Upper lobe of right lung (tissue), 1 donor: ENCODE measurements around the gene FGD3. TPM values are rescaled to one million over a fixed set of nuclear protein-coding genes. Genes with fewer than 3 reads are reported as not detected.

Source experiments
- ATAC-seq: fragments of 200-7000 bp; cut with Tn5 transposase; one replicate; pipeline ENCODE4 v1.9.1; 2020; ENCODE audit warnings: mild to moderate bottlenecking, moderate library complexity
- DNase-seq: peaks from one replicate; pipeline ENCODE4 v3.0.0-alpha.2; 2020
- H3K27ac ChIP-seq: fragments of 200-600 bp; one replicate; pipeline ENCODE4 v1.8.0; 2022
- H3K27me3 ChIP-seq: fragments of 200-600 bp; one replicate; pipeline ENCODE4 v1.8.0; 2022; ENCODE audit warnings: mild to moderate bottlenecking
- H3K36me3 ChIP-seq: fragments of 200-600 bp; one replicate; pipeline ENCODE4 v1.8.0; 2022
- H3K4me1 ChIP-seq: fragments of 200-600 bp; one replicate; pipeline ENCODE4 v1.8.0; 2022
- H3K4me3 ChIP-seq: fragments of 200-600 bp; one replicate; pipeline ENCODE4 v1.8.0; 2022; ENCODE audit warnings: mild to moderate bottlenecking
- H3K9me3 ChIP-seq: fragments of 200-600 bp; one replicate; pipeline ENCODE4 v1.8.0; 2022
- intact Hi-C: fragments of 100-400 bp; cut with DNase I; formaldehyde crosslinking; loops from one replicate; pipeline ENCODE4 v1.11.0; 2022
- total RNA-seq: library from RNA; stranded (reverse); fragmentation: NEBNext Ultra II Directional; extraction: Animal tissue kit (Norgen Biotek cat#: 25700); gene quantifications from one replicate; pipeline ENCODE4 v1.2.1, GENCODE V29; 2021
- TF ChIP-seq, protein P1 (sequence below): fragments of 200-600 bp; IDR thresholded peaks from one replicate; pipeline ENCODE4 v1.8.0; 2022; ENCODE audit warnings: antibody characterized with exemption
- donor health status: DM: no; HTN: yes; CAD: no; lungs with severe emphysema.

FGD3 gene
- total RNA-seq, 1 donor from 2014 or later: 21.6 TPM

DNA sequence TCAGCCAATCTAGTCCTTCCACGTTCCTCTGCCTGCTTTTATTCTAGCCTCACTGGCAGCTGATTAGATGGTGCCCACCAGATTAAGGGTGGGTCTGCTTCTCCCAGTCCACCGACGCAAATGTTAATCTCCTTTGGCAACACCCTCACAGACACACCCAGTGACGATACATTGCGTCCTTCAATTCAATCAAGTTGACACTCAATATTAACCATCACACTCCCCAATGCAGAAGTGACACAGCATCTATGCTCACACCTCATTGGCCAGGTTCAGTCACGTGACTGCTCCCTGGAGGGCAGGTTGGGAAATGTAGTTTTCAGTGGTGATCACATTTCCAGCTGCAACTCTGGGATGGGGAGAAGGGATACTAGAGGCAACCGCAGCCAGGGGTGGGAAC is 124.1 kb downstream of the FGD3 start:
- Histone ChIP-seq H3K4me1 (peaks cover 5% of the 10 kb centered on the region), H3K36me3 (no peaks in the 10 kb centered on the region), H3K4me3 (no peak overlapping the region), H3K9me3 (no peaks in the 10 kb centered on the region), H3K27ac (no peak overlapping the region), H3K27me3 (no peaks in the 10 kb centered on the region)
- DNase-seq: no peak
- TF ChIP-seq, protein P1, sequence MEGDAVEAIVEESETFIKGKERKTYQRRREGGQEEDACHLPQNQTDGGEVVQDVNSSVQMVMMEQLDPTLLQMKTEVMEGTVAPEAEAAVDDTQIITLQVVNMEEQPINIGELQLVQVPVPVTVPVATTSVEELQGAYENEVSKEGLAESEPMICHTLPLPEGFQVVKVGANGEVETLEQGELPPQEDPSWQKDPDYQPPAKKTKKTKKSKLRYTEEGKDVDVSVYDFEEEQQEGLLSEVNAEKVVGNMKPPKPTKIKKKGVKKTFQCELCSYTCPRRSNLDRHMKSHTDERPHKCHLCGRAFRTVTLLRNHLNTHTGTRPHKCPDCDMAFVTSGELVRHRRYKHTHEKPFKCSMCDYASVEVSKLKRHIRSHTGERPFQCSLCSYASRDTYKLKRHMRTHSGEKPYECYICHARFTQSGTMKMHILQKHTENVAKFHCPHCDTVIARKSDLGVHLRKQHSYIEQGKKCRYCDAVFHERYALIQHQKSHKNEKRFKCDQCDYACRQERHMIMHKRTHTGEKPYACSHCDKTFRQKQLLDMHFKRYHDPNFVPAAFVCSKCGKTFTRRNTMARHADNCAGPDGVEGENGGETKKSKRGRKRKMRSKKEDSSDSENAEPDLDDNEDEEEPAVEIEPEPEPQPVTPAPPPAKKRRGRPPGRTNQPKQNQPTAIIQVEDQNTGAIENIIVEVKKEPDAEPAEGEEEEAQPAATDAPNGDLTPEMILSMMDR: no peak
- intact Hi-C loops: no loop called here
- peak; percentile 35 for ATAC-seq

DNA sequence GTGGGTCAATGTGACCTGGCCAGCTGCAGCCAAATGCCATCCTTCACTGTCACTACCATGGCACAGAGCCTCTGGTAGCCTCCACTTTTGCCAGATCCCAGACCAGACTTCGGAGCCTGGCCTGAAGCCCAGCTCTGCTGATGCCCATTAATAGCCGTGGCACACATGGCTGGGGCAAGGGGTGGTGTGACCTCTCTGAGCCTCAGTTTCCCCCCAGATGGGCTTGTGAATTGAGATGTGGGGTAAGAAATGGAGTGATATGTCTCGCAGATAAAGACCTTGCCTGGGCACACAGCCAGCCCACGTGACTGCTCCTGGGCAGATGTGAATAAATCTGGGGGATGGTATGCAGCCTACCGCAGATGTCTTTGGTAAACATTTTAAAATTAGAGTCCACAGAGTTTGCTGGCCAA is 125.1 kb downstream of the FGD3 start:
- H3K27me3 ChIP-seq: no peaks in the 10 kb centered on the region
- H3K4me3 ChIP-seq: no peak overlapping the region
- DNase-seq (no peak), ATAC-seq (no peak)
- intact Hi-C loops: no loop called here
- H3K36me3 ChIP-seq: no peaks in the 10 kb centered on the region
- peaks cover 5% of the 10 kb centered on the region for H3K4me1 ChIP-seq
- no peaks in the 10 kb centered on the region for H3K9me3 ChIP-seq
- TF ChIP-seq, protein P1: no peak
- no peak overlapping the region for H3K27ac ChIP-seq

DNA sequence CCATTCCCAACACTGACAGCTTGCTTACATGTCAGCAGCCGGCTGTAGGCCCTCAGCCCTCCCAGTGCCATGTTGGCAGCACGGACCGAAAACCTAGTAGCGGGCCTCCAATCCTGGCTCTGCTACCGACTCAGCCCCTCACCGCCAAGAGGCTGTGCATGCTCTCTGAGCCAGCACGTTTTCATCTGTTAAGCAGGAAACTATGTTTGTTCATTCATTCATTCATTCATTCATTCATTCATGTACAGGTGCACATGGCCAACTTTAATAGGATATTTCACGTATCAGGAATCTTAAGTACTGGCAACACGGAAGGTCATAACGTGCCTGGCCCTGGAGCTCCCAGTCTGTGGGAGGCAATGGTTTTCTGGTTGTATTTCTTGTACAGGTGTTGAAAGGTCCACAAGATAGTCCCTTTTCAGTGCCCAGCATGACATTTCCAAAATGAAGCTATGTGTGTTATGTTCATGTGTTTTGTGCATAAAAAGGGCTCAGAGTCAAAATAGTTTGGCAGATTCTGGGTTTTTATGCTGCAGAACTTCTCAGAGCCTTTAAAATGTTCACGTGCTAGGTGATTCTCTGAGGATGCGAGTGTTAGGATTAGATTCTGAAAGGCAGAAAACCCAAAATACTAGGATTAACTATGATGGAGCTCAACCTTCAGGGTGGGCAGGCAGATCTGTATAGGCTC is 128.9 kb downstream of the FGD3 start:
- H3K4me1 ChIP-seq: peaks cover 5% of the 10 kb centered on the region
- DNase-seq: no peak
- intact Hi-C loops: no loop called here
- no peak overlapping the region for H3K4me3 ChIP-seq
- no peak overlapping the region for H3K27ac ChIP-seq
- no peaks in the 10 kb centered on the region for H3K9me3 ChIP-seq
- no peaks in the 10 kb centered on the region for H3K27me3 ChIP-seq
- TF ChIP-seq, protein P1: no peak
- no peaks in the 10 kb centered on the region for H3K36me3 ChIP-seq
- ATAC-seq: no peak

DNA sequence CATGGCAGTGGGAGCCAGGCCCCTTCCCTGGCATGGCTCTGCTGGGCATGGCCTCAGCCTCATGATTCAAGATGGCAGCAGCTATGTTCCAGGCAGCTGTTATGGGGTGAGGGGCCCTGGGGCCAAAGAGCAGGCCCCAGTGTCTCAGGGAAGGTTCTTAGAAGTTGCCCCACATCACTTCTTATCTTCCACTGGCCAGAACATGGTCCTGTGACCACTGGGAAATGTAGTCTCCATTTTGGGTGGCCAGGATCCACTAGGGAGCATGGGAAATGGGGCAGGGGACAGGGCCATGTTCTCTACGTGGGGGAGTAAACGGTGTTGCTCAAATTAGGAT is 129.4 kb downstream of the FGD3 start:
- intact Hi-C loops: no loop called here
- no peaks in the 10 kb centered on the region for H3K9me3 ChIP-seq
- H3K27ac ChIP-seq: no peak overlapping the region
- no peaks in the 10 kb centered on the region for H3K36me3 ChIP-seq
- H3K4me1 ChIP-seq: peaks cover 5% of the 10 kb centered on the region
- TF ChIP-seq, protein P1: no peak
- DNase-seq (no peak), ATAC-seq (no peak)
- H3K4me3 ChIP-seq: no peak overlapping the region
- H3K27me3 ChIP-seq: no peaks in the 10 kb centered on the region

DNA sequence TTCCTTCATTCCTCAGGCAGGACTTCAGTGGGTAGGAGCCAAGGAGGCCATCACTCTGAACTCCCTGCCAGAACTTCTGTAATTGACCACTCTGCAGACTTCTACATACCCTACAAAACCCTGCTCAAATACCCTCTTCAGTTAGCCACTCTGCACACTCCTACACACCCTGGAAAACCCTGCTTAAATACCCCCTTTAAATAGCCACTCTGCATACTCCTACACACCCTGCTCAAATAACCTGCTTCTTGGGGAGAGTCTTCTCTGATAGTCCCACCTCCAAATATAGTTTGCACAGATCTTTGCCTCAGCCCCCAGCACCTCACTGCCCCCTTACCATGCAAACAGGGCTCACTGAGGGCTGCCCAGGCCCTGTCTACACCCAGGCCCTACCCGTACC is 130.0 kb downstream of the FGD3 start:
- H3K9me3 ChIP-seq: no peaks in the 10 kb centered on the region
- intact Hi-C loops: no loop called here
- TF ChIP-seq, protein P1: no peak
- H3K4me1 ChIP-seq: peaks cover 2% of the 10 kb centered on the region
- H3K27ac ChIP-seq: no peak overlapping the region
- H3K27me3 ChIP-seq: no peaks in the 10 kb centered on the region
- no peaks in the 10 kb centered on the region for H3K36me3 ChIP-seq
- DNase-seq (no peak), ATAC-seq (no peak)
- H3K4me3 ChIP-seq: no peak overlapping the region

DNA sequence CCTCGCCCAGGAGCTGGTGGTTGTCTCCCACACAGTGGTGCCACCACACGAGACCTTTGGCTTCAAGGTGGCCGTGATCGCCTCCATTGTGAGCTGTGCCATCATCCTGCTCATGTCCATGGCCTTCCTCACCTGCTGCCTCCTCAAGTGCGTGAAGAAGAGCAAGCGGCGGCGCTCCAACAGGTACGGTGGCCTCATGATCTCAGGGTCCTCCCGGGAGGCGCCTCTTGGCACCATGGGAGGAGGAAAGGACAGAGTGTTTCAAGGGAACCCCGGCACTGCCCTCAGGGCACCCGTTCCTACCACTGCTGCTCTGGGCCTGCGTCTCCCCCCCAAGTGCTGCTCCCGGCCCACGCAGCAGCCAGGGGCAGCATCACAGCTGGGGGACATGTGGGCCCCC is 130.5 kb downstream of the FGD3 start:
- no peak overlapping the region for H3K27ac ChIP-seq
- H3K4me3 ChIP-seq: no peak overlapping the region
- ATAC-seq (no peak), DNase-seq (no peak)
- TF ChIP-seq, protein P1: no peak
- H3K4me1 ChIP-seq: peaks cover 4% of the 10 kb centered on the region
- intact Hi-C loops: no loop called here
- H3K27me3 ChIP-seq: no peaks in the 10 kb centered on the region
- no peaks in the 10 kb centered on the region for H3K9me3 ChIP-seq
- no peaks in the 10 kb centered on the region for H3K36me3 ChIP-seq
